ENCODE data around the gene MAG. TPM values are rescaled to one million over a fixed set of nuclear protein-coding genes. Genes with fewer than 3 reads are reported as not detected.

MAG gene
- total and polyA plus RNA-seq, 2 of the 13 experiments (the other 11 are each of a cell fraction or from before 2014, with no cell fraction given) = 0.20 to 1.3 TPM

GRCh38 chr19:35248310-35249145, 43.4 kb upstream of the MAG start, which contains the start of gene LSR (continued):
- TF ChIP-seq ZNF619 (CRISPR knock-in tag; IDR thresholded peaks at IDR 0.05) (peak; percentile 81), SALL1 (CRISPR knock-in tag; IDR thresholded peaks at IDR 0.05) (peak; percentile 73), BCLAF1 (IDR thresholded peaks at IDR 0.05) (no peak), ZNF362 (CRISPR knock-in tag; IDR thresholded peaks at IDR 0.05; ENCODE audit: borderline replicate concordance) (peak; percentile 39; the same call in 1 of the 2 replicates), MIER2 (CRISPR knock-in tag; IDR thresholded peaks at IDR 0.05) (peak; percentile 50; the same call in 1 of the 2 replicates), ZNF235 (CRISPR knock-in tag; IDR thresholded peaks at IDR 0.05; ENCODE audit: borderline replicate concordance) (peak; percentile 94), ESRRA (CRISPR knock-in tag; IDR thresholded peaks at IDR 0.05; ENCODE audit: low read depth) (no peak; the same call in none of the 2 replicates), BCL3 (CRISPR knock-in tag; IDR thresholded peaks at IDR 0.05) (peak; percentile 64), ZNF234 (CRISPR knock-in tag; conservative IDR thresholded peaks at IDR 0.05) (no peak), HDAC1 (CRISPR knock-in tag; IDR thresholded peaks at IDR 0.05) (peak; percentile 78), MXD4 (CRISPR knock-in tag; IDR thresholded peaks at IDR 0.05) (peak; percentile 82), ZFP36L2 (CRISPR knock-in tag; IDR thresholded peaks at IDR 0.05) (no peak), HNRNPL (IDR thresholded peaks at IDR 0.05; ENCODE audit: low read depth, low read length) (no peak), ZBTB43 (CRISPR knock-in tag; conservative IDR thresholded peaks at IDR 0.05) (peak; percentile 76), KAT2B (IDR thresholded peaks at IDR 0.05; ENCODE audit: borderline replicate concordance, low read depth, low read length) (no peak), BRD4 (CRISPR knock-in tag; IDR thresholded peaks at IDR 0.05) (no peak; the same call in 1 of the 2 replicates), FLYWCH1 (CRISPR knock-in tag; IDR thresholded peaks at IDR 0.05) (no peak), ZFP37 (CRISPR knock-in tag; IDR thresholded peaks at IDR 0.05; ENCODE audit: borderline replicate concordance) (peak; percentile 65; the same call in 1 of the 2 replicates), ATF6 (CRISPR knock-in tag; conservative IDR thresholded peaks at IDR 0.05) (0 out of 2 replicates have a peak, but pooled peaks have one; percentile 67)
